ELR (cell line): ENCODE data around the gene GLI2.

Source experiments
- DNase-seq: peaks from one replicate; pipeline ENCODE4 v3.0.0-alpha.2; 2015; ENCODE audit warnings: low read depth

GLI2 gene

GRCh38 chr2:120712180-120712681 lies 23.4 kb upstream of the GLI2 start:
- DNase-seq: peak; percentile 67

GRCh38 chr2:120715353-120715752 lies 20.3 kb upstream of the GLI2 start:
- DNase-seq: no peak

GRCh38 chr2:120715941-120716340 lies 19.7 kb upstream of the GLI2 start:
- no peak for DNase-seq

GRCh38 chr2:120716641-120717585 lies 18.8 kb upstream of the GLI2 start:
- DNase-seq: no peak

GRCh38 chr2:120719491-120719890 lies 16.2 kb upstream of the GLI2 start:
- DNase-seq: no peak

GRCh38 chr2:120720231-120720630 lies 15.4 kb upstream of the GLI2 start:
- DNase-seq: no peak

- no peak for DNase-seq
Observed at GRCh38 chr2:120720746-120721375, 14.8 kb upstream of the GLI2 start.

GRCh38 chr2:120722246-120722567 lies 13.5 kb upstream of the GLI2 start:
- no peak for DNase-seq

- peak; percentile 87 for DNase-seq
Observed at GRCh38 chr2:120722568-120723421, 12.9 kb upstream of the GLI2 start.

GRCh38 chr2:120726245-120726644 lies 9.4 kb upstream of the GLI2 start:
- no peak for DNase-seq

GRCh38 chr2:120729406-120730399 lies 6.0 kb upstream of the GLI2 start:
- peak; percentile 86 for DNase-seq

- no peak for DNase-seq
Observed at GRCh38 chr2:120731175-120731574, 4.5 kb upstream of the GLI2 start.

- DNase-seq: no peak
Observed at GRCh38 chr2:120732506-120733237, 3.0 kb upstream of the GLI2 start.

GRCh38 chr2:120733238-120733932 lies 2.3 kb upstream of the GLI2 start:
- DNase-seq: no peak

GRCh38 chr2:120734930-120735651 lies 577 bp upstream of the GLI2 start:
- DNase-seq: peak; percentile 27

- peak; percentile 50 for DNase-seq
Observed at GRCh38 chr2:120736202-120736623, 545 bp downstream of the GLI2 start.

- DNase-seq: peak; percentile 83
Observed at GRCh38 chr2:120736624-120737339, 1.1 kb downstream of the GLI2 start.

GRCh38 chr2:120737340-120738101 lies 1.9 kb downstream of the GLI2 start:
- DNase-seq: peak; percentile 33
